Uterus (tissue), 2 donors: ENCODE results near the gene DNAJC9.

ENCODE experiments used
- CTCF ChIP-seq, 4 experiments: fragments of 200-600 bp in 2 of 4; fragments of 450-650 bp in 2 of 4; sonication (generic) in 2 of 4; IDR thresholded peaks; one replicate each; pipeline ENCODE4 v1.5.1; 2016 to 2019; ENCODE audit warnings: antibody characterized with exemption in 4 of 4, mild to moderate bottlenecking in 2 of 4, moderate library complexity in 1 of 4
- POLR2A ChIP-seq, 2 donors: fragments of 450-650 bp; IDR thresholded peaks; one replicate each; pipeline ENCODE4 v1.6.1; 2016; ENCODE audit warnings: antibody characterized with exemption in 2 of 2, mild to moderate bottlenecking in 1 of 2, moderate library complexity in 1 of 2

- TF ChIP-seq CTCF (IDR thresholded peaks at IDR 0.05) (no peak), POLR2A (IDR thresholded peaks at IDR 0.05) (no peak)
Measured at GRCh38 chr10:73206385-73206784, 40.7 kb downstream of the DNAJC9 start.
